ENCODE data around the gene TBC1D22B.

GRCh38 chr6:37289931-37290330 lies 32.4 kb downstream of the TBC1D22B start:
- TF ChIP-seq GATA3 (IDR thresholded peaks at IDR 0.05; ENCODE audit: low read depth, low read length) (no peak), GATA2 (IDR thresholded peaks at IDR 0.05; ENCODE audit: low read depth, low read length) (no peak)
